ENCODE data around the gene ADAMTS14.

ADAMTS14 gene

DNA sequence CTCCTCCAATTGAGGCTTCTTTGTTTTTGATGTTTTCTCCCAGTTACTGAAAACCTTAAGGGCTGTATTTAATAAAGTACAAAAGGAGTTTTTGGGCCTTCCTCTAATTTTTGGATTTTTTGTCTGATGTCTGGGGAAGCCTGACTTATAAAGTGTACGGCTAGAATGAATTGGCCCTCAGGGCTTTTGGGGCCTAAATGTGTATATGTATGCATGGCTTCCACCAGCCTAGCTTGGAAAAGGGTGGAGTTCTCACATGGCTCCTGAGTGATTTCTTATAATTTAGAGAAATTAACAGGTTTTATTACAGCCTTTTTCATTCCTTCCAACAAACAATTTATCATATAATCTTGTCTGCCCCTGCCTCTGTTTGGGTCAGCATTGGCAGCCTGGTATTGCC lies 123.3 kb downstream of the ADAMTS14 start:
- Histone ChIP-seq H3K9me3 (ENCODE audit: control insufficient read depth, insufficient read depth, low read length) (no peaks in the 10 kb centered on the region), H3K9me2 (replicated peaks; ENCODE audit: control insufficient read depth, low read length) (no peaks in the 10 kb centered on the region), H3K4me3 (ENCODE audit: low read length) (no peak overlapping the region), H3K27ac (ENCODE audit: low read depth, low read length) (no peak overlapping the region), H3K79me2 (ENCODE audit: control insufficient read depth, low read length) (no peaks in the 10 kb centered on the region), H3F3A (ENCODE audit: control insufficient read depth, insufficient read depth) (no peaks in the 10 kb centered on the region), H3K4me2 (ENCODE audit: low read length) (no peak overlapping the region), H3K4me1 (ENCODE audit: control insufficient read depth, low read length) (no peaks in the 10 kb centered on the region), H3K27me3 (ENCODE audit: control insufficient read depth, low read length) (peaks cover 44% of the 10 kb centered on the region), H3K36me3 (ENCODE audit: control insufficient read depth, low read length) (no peaks in the 10 kb centered on the region), H4K20me1 (ENCODE audit: control insufficient read depth, insufficient read depth, low read depth, low read length) (no peaks in the 10 kb centered on the region)
- TF ChIP-seq, protein P1, sequence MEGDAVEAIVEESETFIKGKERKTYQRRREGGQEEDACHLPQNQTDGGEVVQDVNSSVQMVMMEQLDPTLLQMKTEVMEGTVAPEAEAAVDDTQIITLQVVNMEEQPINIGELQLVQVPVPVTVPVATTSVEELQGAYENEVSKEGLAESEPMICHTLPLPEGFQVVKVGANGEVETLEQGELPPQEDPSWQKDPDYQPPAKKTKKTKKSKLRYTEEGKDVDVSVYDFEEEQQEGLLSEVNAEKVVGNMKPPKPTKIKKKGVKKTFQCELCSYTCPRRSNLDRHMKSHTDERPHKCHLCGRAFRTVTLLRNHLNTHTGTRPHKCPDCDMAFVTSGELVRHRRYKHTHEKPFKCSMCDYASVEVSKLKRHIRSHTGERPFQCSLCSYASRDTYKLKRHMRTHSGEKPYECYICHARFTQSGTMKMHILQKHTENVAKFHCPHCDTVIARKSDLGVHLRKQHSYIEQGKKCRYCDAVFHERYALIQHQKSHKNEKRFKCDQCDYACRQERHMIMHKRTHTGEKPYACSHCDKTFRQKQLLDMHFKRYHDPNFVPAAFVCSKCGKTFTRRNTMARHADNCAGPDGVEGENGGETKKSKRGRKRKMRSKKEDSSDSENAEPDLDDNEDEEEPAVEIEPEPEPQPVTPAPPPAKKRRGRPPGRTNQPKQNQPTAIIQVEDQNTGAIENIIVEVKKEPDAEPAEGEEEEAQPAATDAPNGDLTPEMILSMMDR (IDR thresholded peaks at IDR 0.05; ENCODE audit: low read depth, low read length, poor library complexity, severe bottlenecking), result no peak
- TF ChIP-seq EZH2phosphoT487 (IDR thresholded peaks at IDR 0.05; ENCODE audit: borderline replicate concordance, low read length), result no peak

DNA sequence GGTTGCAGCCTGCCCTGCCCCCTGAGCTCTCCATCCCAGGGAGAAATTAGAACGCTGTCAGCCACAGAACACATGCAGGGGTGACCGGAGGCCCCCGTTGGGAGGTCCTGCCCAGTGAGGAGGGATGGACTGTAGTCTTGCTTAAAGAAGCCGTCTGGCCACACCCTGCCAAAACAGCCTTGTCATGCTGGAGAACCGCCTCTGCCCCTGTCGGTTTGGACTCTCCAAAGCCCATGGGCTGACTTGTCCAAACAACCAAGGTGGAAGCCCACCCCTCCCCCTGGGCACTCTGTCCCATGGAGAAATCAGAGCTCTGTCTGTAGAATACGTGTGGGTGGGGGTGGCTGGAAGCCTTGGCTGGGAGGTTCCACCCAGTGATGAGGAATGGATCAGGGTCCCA lies 125.5 kb downstream of the ADAMTS14 start:
- TF ChIP-seq EZH2phosphoT487 (IDR thresholded peaks at IDR 0.05; ENCODE audit: borderline replicate concordance, low read length), result no peak
- TF ChIP-seq, protein P1 (IDR thresholded peaks at IDR 0.05; ENCODE audit: low read depth, low read length, poor library complexity, severe bottlenecking), result no peak
- Histone ChIP-seq H3K9me2 (replicated peaks; ENCODE audit: control insufficient read depth, low read length) (no peaks in the 10 kb centered on the region), H4K20me1 (ENCODE audit: control insufficient read depth, insufficient read depth, low read depth, low read length) (no peaks in the 10 kb centered on the region), H3K4me1 (ENCODE audit: control insufficient read depth, low read length) (no peaks in the 10 kb centered on the region), H3K36me3 (ENCODE audit: control insufficient read depth, low read length) (no peaks in the 10 kb centered on the region), H3K9me3 (ENCODE audit: control insufficient read depth, insufficient read depth, low read length) (no peaks in the 10 kb centered on the region), H3K4me2 (ENCODE audit: low read length) (no peak overlapping the region), H3K79me2 (ENCODE audit: control insufficient read depth, low read length) (no peaks in the 10 kb centered on the region), H3K4me3 (ENCODE audit: low read length) (no peak overlapping the region), H3K27me3 (ENCODE audit: control insufficient read depth, low read length) (peaks cover 25% of the 10 kb centered on the region), H3K27ac (ENCODE audit: low read depth, low read length) (no peak overlapping the region), H3F3A (ENCODE audit: control insufficient read depth, insufficient read depth) (no peaks in the 10 kb centered on the region)

DNA sequence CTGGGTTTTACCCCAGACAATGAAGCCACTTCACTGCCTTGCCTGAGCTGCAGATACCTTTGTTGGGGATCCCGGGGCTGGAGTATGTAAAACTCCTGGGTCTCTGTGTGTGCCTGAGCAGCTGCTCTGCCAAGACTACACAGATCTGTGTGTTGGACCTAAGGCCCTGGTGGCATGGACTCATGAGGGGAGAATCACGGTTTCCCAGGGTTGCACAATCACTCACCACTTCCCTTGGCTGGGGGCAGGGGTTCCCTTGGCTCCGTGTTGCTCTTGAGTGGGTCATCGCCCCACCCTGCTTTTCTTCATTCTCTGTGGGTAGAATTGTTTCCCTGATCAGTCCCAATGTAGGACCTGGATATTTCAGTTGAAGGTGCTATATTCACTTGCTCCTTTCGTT lies 126.8 kb downstream of the ADAMTS14 start:
- H3K4me2 ChIP-seq (ENCODE audit: low read length), result no peak overlapping the region
- TF ChIP-seq, protein P1 (IDR thresholded peaks at IDR 0.05; ENCODE audit: low read depth, low read length, poor library complexity, severe bottlenecking), result no peak
- TF ChIP-seq EZH2phosphoT487 (IDR thresholded peaks at IDR 0.05; ENCODE audit: borderline replicate concordance, low read length), result no peak
- H3F3A ChIP-seq (ENCODE audit: control insufficient read depth, insufficient read depth), result no peaks in the 10 kb centered on the region
- no peaks in the 10 kb centered on the region for H3K36me3 ChIP-seq (ENCODE audit: control insufficient read depth, low read length)
- H3K27me3 ChIP-seq (ENCODE audit: control insufficient read depth, low read length), result peaks cover 15% of the 10 kb centered on the region
- H3K9me3 ChIP-seq (ENCODE audit: control insufficient read depth, insufficient read depth, low read length), result no peaks in the 10 kb centered on the region
- no peak overlapping the region for H3K4me3 ChIP-seq (ENCODE audit: low read length)
- H3K4me1 ChIP-seq (ENCODE audit: control insufficient read depth, low read length), result no peaks in the 10 kb centered on the region
- no peaks in the 10 kb centered on the region for H3K9me2 ChIP-seq (replicated peaks; ENCODE audit: control insufficient read depth, low read length)
- no peak overlapping the region for H3K27ac ChIP-seq (ENCODE audit: low read depth, low read length)
- no peaks in the 10 kb centered on the region for H4K20me1 ChIP-seq (ENCODE audit: control insufficient read depth, insufficient read depth, low read depth, low read length)
- no peaks in the 10 kb centered on the region for H3K79me2 ChIP-seq (ENCODE audit: control insufficient read depth, low read length)

DNA sequence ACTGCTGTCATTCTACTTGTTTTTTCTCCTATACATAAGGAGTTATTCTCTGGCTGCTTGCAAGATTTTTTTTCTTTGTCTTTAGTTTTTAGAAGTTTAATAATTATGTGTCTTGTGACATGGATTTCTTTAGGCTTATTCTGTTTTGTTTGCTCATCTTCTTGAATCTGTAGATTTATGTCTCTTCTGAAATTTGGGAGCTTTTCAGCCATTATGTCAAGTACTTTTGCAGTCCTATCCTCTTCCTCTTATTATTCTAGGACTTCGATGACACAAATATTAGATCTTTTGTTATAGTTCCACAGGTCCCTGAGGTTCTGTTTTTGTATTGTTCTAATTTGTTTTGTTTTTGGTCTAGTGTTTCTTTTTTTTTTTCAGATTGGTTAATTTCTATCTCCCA lies 129.5 kb downstream of the ADAMTS14 start:
- TF ChIP-seq, protein P1 (IDR thresholded peaks at IDR 0.05; ENCODE audit: low read depth, low read length, poor library complexity, severe bottlenecking), result no peak
- no peak for TF ChIP-seq EZH2phosphoT487 (IDR thresholded peaks at IDR 0.05; ENCODE audit: borderline replicate concordance, low read length)
- Histone ChIP-seq H3F3A (ENCODE audit: control insufficient read depth, insufficient read depth) (no peaks in the 10 kb centered on the region), H3K9me3 (ENCODE audit: control insufficient read depth, insufficient read depth, low read length) (no peaks in the 10 kb centered on the region), H3K4me3 (ENCODE audit: low read length) (no peak overlapping the region), H4K20me1 (ENCODE audit: control insufficient read depth, insufficient read depth, low read depth, low read length) (no peaks in the 10 kb centered on the region), H3K27ac (ENCODE audit: low read depth, low read length) (no peak overlapping the region), H3K9me2 (replicated peaks; ENCODE audit: control insufficient read depth, low read length) (no peaks in the 10 kb centered on the region), H3K27me3 (ENCODE audit: control insufficient read depth, low read length) (peaks cover 4% of the 10 kb centered on the region; the same call in 1 of the 2 replicates), H3K36me3 (ENCODE audit: control insufficient read depth, low read length) (no peaks in the 10 kb centered on the region), H3K4me1 (ENCODE audit: control insufficient read depth, low read length) (no peaks in the 10 kb centered on the region), H3K79me2 (ENCODE audit: control insufficient read depth, low read length) (no peaks in the 10 kb centered on the region), H3K4me2 (ENCODE audit: low read length) (no peak overlapping the region)

Measured in DOHH2 (cell line).